HG02870 (cell line): Measurements from ENCODE around the gene ZNF140.

Source experiments
- ATAC-seq: cut with Tn5 transposase; IDR thresholded peaks from one replicate; pipeline ENCODE4 v1.9.1; 2021; ENCODE audit warnings: mild to moderate bottlenecking, moderate library complexity; ENCODE audit not compliant: unreplicated experiment

ZNF140 gene

DNA sequence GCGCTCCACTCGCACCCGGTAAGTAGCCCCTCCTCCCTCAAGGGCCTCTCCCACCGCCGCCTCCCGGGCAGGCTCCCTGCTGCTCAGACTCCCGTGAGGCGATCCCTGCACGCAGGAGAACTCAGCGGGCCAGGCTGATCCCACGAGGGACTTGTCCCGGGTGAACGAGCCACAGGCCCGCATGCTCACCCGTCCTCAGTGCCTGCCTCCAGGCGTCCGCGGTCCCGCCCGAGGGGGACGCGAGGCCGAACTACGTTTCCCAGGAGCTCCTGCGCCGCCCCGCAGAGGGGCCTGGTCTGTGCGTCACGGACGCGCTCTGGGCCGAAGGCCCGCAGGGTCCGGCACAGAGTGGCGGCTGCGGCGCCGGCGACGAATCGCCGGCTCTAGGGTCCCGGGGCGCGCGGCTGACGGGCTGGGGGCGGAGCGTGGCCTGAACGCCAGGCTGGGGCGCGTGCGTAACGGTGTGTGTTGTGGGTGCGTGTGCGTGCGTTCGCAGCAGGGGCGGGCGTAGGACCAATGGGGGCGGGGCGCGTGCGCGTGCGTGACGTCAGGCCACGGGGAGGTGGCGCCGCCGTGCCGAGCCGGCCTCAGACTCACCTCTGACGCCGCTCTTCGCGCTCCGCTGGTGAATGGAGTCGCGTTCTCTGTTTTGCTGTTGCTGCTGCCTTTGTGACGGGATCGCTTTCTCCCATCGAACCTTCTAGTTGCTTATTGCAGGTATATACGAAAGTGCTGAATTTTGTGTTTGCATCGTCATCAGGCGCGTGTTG, 49.5 kb downstream of the ZNF140 start, which contains the start of the genes ZNF10 and ZNF891:
TSS of gene ZNF10 (plus strand) at position 590 of the 770 bp plus-strand sequence. CDS start 13,866 bp downstream, outside the sequence.
TSS of gene ZNF891 (minus strand) at position 237 of the 770 bp plus-strand sequence. CDS start 8,356 bp downstream, outside the sequence.
- peak; percentile 87 for ATAC-seq

DNA sequence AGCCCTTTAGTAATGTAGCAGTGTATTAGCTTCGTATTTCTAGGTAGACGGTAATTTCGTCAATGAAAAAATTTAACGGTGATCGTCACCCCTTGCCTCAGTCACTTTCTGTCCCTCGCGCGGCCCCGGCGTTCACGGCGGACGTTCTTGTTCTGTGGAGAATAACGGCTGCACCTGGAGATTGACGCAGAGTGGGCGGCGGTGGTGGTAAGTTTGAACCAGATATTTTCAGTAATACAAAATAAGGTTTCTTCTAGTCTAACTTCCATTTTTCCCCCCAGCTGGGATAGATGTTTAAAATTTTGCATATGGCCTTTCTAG, 50.0 kb downstream of the ZNF140 start:
- peak; percentile 6 for ATAC-seq

GRCh38 chr12:133135747-133136146, 55.0 kb downstream of the ZNF140 start:
- no peak for ATAC-seq

- no peak for ATAC-seq
Measured at GRCh38 chr12:133145981-133146380, 65.3 kb downstream of the ZNF140 start.

DNA sequence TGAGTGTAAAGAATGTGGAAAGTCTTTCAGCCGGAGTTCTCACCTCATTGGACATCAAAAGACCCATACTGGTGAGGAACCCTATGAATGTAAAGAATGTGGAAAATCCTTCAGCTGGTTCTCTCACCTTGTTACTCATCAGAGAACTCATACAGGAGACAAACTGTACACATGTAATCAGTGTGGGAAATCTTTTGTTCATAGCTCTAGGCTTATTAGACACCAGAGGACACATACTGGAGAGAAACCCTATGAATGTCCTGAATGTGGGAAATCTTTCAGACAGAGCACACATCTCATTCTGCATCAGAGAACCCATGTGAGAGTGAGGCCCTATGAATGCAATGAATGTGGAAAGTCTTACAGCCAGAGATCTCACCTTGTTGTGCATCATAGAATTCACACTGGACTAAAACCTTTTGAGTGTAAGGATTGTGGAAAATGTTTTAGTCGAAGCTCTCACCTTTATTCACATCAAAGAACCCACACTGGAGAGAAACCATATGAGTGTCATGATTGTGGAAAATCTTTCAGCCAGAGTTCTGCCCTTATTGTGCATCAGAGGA, 75.5 kb downstream of the ZNF140 start:
- ATAC-seq = no peak
